Testis (tissue), 3 donors: ENCODE data around the gene SOCS7. TPM values are rescaled to one million over a fixed set of nuclear protein-coding genes. Genes with fewer than 3 reads are reported as not detected.

Experiments used
- DNase-seq: peaks from one replicate; pipeline ENCODE4 v3.0.0-alpha.2; 2019
- H3K27ac ChIP-seq, 2 donors: fragments of 200-600 bp; sonication (generic); one replicate each; pipeline ENCODE4 v1.5.1; 2019
- H3K27me3 ChIP-seq: fragments of 200-600 bp; sonication (generic); one replicate; pipeline ENCODE4 v1.5.1; 2019
- H3K36me3 ChIP-seq: fragments of 200-600 bp; sonication (generic); one replicate; pipeline ENCODE4 v1.5.1; 2017; ENCODE audit warnings: low read depth; ENCODE audit errors: missing control alignments
- H3K4me1 ChIP-seq: fragments of 200-600 bp; sonication (generic); one replicate; pipeline ENCODE4 v1.5.1; 2019
- H3K4me3 ChIP-seq, 2 donors: fragments of 200-600 bp; sonication (generic); one replicate each; pipeline ENCODE4 v1.5.1; 2017 to 2019
- H3K9me3 ChIP-seq: fragments of 200-600 bp; sonication (generic); one replicate; pipeline ENCODE4 v1.5.1; 2017
- POLR2A ChIP-seq: fragments of 450-650 bp; IDR thresholded peaks from one replicate; pipeline ENCODE4 v1.6.1; 2017; ENCODE audit warnings: antibody characterized with exemption, mild to moderate bottlenecking, moderate library complexity
- WGBS, 2 donors: methylation state at CpG; one replicate each; pipeline ENCODE4 v1.1.5; 2018; 5-methylcytosine and 5-hydroxymethylcytosine counted together
- intact Hi-C: fragments of 100-400 bp; cut with DNase I; formaldehyde crosslinking; loops from one replicate; pipeline ENCODE4 v1.15.1; 2023; ENCODE audit warnings: low total_unique reads
- polyA plus RNA-seq: library from polyadenylated mRNA; stranded (reverse); fragments of 350-450 nt; fragmentation: Illumina TruSeq; extraction: RNeasy Lipid Tissue Mini Kit (QIAGEN cat#74804); gene quantifications from one replicate; pipeline ENCODE4 v1.2.3, GENCODE V29; 2014; ENCODE audit warnings: low read depth, low replicate concordance; ENCODE audit not compliant: insufficient read depth
- total RNA-seq, 2 donors: library from RNA; depleted of rRNA; stranded (reverse); fragments of >200 nt; gene quantifications; one replicate each; pipeline ENCODE4 v1.2.3, GENCODE V29; 2016
- TF ChIP-seq, protein P1 (sequence below), 3 experiments: fragments of 450-650 bp in 2 of 3; fragments of 200-600 bp in 1 of 3; sonication (generic) in 1 of 3; IDR thresholded peaks; one replicate each; pipeline ENCODE4 v1.5.1; 2016 to 2019; ENCODE audit warnings: antibody characterized with exemption in 3 of 3, mild to moderate bottlenecking in 2 of 3, moderate library complexity in 1 of 3

The SOCS7 gene
- total and polyA plus RNA-seq, 3 donors from 2014 or later: 74.9 to 132 (median 132) TPM

DNA sequence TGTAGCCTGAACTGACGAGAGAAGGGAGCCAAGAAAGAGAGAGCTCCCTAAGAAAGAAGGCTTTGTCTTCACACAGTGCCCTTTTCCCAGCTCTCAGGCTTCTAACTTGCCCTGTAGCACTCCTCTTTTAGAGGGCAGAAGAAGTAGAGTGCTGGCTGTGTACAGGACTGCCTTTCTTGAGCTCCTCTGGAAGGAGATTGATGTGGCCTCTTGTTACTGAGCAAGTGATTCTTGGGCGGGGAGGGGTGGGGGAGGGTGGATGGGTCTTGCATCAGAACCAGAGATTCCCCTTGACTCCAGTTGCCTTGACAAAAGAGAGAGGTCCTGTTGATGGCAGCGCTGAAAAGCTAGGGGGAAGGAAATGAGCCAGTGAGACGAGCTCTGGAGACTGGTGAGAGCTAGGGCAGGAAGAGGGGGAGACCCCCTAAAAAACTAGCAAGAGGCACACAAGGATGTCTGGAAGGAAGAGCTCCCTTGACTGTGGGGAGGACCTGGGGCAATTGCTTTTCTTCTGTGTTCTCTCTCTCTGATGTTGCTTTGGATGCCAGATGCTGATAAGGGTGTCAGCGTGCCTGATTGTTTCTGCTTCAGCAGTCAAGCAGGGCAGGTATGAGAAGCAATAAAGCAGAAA is 26.3 kb upstream of the SOCS7 start:
- Histone ChIP-seq H3K27ac (peak overlapping the region; percentile 13 to 59), H3K4me3 (no peak overlapping the region), H3K4me1 (peaks cover 27% of the 10 kb centered on the region), H3K36me3 (no peaks in the 10 kb centered on the region), H3K9me3 (no peaks in the 10 kb centered on the region), H3K27me3 (no peaks in the 10 kb centered on the region)
- TF ChIP-seq, protein P1, sequence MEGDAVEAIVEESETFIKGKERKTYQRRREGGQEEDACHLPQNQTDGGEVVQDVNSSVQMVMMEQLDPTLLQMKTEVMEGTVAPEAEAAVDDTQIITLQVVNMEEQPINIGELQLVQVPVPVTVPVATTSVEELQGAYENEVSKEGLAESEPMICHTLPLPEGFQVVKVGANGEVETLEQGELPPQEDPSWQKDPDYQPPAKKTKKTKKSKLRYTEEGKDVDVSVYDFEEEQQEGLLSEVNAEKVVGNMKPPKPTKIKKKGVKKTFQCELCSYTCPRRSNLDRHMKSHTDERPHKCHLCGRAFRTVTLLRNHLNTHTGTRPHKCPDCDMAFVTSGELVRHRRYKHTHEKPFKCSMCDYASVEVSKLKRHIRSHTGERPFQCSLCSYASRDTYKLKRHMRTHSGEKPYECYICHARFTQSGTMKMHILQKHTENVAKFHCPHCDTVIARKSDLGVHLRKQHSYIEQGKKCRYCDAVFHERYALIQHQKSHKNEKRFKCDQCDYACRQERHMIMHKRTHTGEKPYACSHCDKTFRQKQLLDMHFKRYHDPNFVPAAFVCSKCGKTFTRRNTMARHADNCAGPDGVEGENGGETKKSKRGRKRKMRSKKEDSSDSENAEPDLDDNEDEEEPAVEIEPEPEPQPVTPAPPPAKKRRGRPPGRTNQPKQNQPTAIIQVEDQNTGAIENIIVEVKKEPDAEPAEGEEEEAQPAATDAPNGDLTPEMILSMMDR (IDR thresholded peaks at IDR 0.05): no peak
- TF ChIP-seq POLR2A: no peak
- intact Hi-C loops: no loop called here
- 52 to 53% methylated on average over 5 of the region's 5 CpGs for WGBS, 2 donors
- DNase-seq: no peak

GRCh38 chr17:38326996-38327792 is 24.4 kb upstream of the SOCS7 start:
- whole genome bisulfite sequencing, 2 donors: 68 to 69% methylated on average over 8 of the region's 8 CpGs
- TF ChIP-seq, protein P1 (IDR thresholded peaks at IDR 0.05): no peak
- no peak for TF ChIP-seq POLR2A
- H3K27ac ChIP-seq: peak overlapping the region in 1 of 2 donors; percentile 53
- no peaks in the 10 kb centered on the region for H3K9me3 ChIP-seq
- no peak overlapping the region for H3K4me3 ChIP-seq
- H3K36me3 ChIP-seq: no peaks in the 10 kb centered on the region
- no peaks in the 10 kb centered on the region for H3K27me3 ChIP-seq
- intact Hi-C loops: no loop called here
- H3K4me1 ChIP-seq: peaks cover 27% of the 10 kb centered on the region
- DNase-seq: peak; percentile 37

GRCh38 chr17:38327936-38328335 is 23.7 kb upstream of the SOCS7 start:
- no peaks in the 10 kb centered on the region for H3K9me3 ChIP-seq
- DNase-seq: no peak
- H3K4me3 ChIP-seq: no peak overlapping the region
- WGBS, 2 donors: 37 to 50% methylated on average over 1 of the region's 1 CpG
- H3K27ac ChIP-seq: no peak overlapping the region
- H3K36me3 ChIP-seq: no peaks in the 10 kb centered on the region
- H3K4me1 ChIP-seq: peaks cover 27% of the 10 kb centered on the region
- no peak for TF ChIP-seq POLR2A
- TF ChIP-seq, protein P1 (IDR thresholded peaks at IDR 0.05): no peak
- intact Hi-C loops: no loop called here
- no peaks in the 10 kb centered on the region for H3K27me3 ChIP-seq

DNA sequence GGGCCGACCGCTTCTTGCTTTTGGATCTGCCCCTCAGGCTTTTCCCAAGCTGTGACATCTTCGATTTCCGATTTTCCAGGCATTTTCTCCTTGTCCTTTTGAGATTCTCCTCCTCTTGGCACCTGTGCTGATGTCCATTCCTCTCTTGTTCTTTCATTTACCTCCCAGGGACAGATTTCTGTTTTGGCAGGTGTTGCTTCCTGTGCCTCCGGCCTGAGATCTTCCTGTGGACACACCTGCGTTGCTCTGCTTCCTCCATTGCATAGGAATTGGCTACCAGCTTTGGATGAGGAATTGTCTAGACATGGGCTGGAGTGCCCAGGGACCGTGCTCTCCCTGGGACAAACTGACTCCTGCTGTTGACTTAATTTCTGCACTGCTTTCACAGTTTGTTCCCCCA is 23.0 kb upstream of the SOCS7 start:
- intact Hi-C loops: no loop called here
- Histone ChIP-seq H3K27me3 (no peaks in the 10 kb centered on the region), H3K4me3 (no peak overlapping the region), H3K4me1 (peaks cover 27% of the 10 kb centered on the region), H3K36me3 (no peaks in the 10 kb centered on the region), H3K9me3 (no peaks in the 10 kb centered on the region), H3K27ac (no peak overlapping the region)
- no peak for DNase-seq
- TF ChIP-seq POLR2A: no peak
- TF ChIP-seq, protein P1 (IDR thresholded peaks at IDR 0.05): no peak
- WGBS, 2 donors: 86 to 90% methylated on average over 7 of the region's 7 CpGs
